SIG-M5 (cell line): ENCODE data around the gene CABP1.
A peak's percentile ranks its signal among the peaks of the same experiment; 100 is the strongest.

Experiments used
- DNase-seq: peaks from one replicate; lab custom pipeline; 2025; lab: John Stamatoyannopoulos, UW

The CABP1 gene

DNA sequence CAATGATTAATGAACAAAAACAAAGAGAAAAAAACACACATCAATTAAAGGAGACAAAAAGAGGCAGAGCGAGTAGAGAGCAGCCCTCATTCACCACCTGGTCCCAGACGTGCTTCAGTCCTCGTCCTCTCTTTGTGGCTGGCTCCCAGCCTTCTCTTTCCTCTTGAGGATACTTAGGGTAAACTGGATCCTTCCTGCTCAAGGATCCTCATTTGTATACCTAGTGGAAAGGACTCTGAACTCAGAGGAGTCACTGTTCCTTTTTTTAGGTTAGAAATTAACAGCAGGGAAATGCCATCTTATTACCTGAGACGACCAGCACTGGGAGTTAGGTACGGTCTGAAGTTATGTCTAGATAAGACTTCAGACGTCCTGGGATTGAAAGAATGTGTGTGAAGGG, 56.2 kb downstream of the CABP1 start:
- no peak for DNase-seq

DNA sequence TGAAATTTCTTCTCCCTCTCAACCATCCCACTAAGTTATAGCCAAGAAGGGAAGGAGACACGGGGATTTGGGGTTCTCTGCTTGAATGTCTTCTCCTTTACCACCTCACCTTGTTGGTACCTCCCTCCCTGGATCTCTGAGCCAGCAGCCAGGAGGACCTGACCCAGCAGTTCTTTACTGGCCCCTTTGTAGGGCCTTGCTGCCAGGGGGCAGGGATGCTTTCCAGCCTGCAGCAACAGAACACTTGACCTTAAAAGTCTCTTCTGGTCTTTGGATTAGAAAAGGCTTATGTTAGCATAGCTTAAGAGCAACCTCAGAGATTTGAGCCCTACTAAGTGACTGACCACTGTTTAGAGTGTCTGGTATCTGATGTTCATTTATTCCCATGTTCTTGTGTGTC, 56.9 kb downstream of the CABP1 start:
- no peak for DNase-seq

DNA sequence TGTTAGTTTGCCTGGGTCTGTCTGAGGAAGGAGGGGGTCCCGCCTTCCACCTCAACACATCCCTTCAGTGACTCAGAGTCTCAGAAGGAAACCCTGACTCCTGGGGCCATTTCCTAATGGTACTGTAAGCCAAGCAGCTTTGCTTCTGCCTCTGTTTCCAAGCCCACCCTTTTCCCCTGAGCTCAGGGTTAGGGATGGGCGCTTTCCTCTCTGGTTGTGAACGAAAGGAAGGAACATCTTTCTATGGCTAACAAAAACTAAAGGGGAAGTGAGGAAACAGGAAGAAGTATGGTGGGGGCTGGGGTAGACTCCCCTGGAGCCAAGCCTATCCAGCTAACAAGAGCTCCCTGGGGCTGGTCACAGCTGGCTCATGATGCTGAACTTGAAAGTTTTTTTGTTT, 58.2 kb downstream of the CABP1 start:
- no peak for DNase-seq

DNA sequence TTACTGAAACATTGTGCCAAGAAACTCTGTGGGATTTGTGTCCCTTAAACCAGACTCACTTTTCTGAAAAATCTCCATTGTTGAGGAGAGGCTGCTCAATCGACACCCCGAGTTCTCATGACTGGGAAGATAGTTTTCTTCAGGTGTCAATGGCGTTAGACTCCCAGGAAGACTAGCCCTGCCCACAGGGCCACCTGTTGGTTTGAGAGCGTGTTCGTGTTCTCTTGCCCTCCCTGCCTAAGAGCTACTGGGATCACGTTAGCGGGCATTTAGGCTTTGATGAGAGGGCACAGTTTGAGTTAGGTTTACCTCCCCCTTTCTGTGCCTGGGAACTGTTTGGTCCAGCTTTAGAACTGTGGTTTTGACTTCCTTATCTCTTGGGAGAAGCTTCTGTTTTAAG, 59.1 kb downstream of the CABP1 start:
- DNase-seq = no peak

DNA sequence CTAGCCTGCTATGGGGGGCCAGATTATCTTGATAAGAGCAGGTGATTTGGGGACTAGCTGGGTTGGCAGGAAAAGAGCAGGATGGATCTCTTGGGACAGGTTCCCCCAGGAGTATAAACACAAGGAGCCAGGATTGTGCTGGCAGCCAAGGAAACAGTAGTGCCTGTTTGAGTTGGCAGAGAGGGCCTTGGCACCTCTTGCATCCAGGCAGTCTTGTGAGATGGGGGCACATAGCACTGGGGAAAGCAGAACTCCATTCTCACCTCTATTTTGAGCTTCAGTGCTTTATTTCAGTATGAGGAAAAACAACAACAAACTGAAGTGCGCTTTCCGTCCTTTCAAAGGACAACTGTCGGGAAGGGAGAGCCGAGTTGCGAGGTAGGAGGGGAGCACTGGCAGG, 60.5 kb downstream of the CABP1 start:
- no peak for DNase-seq

DNA sequence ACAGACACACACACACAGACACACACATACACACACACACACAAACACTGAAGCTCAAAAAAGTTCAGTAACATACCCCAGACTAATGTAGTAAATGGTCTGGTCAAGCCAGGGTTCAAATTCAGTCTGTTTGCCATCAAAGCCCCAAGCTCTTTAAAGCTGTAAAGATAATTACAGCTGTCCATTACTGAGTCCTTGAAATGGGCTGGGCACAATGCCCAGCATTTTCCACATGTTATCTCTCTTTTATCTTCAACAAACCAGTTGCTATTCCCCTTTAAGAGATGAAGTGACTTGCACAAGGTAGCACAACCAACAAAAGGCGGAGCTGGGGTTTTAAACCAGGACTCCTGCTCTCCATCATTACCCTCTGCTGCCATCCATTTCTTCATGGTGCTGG, 62.2 kb downstream of the CABP1 start:
- no peak for DNase-seq

DNA sequence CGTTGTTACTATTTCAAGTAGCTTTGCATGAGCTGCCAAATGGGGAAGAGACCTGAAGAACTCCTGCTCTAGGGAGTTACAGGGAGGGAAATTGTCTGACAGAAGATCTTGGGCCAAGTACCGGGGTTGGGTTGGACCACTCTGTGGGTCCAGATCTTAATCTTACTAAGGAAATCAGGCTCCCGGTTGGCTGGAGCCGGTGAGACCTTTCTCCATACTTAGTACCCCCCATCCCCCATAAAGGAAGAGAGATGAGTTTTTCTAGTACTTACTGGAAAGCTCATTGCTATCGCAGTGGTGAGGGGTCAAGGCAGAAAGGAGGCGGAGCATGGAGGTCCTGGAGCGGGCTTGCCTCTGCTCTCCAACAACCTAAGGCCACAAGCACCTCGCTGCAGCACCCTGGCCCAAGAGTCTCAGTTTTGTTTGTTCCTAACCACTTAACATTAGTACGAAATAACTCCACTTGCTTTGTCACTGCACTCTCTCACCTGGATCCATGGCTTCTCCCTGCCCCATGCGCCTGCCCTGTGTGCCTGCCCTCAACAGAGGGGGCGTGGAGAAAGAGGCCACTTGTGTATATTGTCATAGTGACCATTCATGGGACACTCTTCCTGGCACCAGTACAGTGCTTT, 63.0 kb downstream of the CABP1 start:
- DNase-seq = no peak

DNA sequence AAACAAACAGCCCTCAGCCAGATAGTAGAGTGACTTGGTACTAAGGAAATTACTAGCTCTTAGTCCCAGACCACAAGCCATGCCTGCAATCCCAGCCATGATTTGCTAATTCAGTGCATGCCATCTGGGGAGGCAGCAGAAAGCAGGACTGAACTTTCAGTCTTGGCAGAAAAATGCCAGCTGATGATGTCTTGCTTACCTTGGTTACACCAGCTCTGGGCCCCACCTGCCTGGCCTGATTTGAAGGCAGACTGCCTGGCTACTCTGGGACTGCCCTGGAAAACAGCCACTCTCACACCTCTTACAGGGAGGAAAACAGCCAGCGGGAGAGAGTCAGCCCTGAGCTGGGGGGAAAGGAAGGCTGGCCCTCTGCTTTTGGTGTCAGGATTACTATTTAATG, 65.2 kb downstream of the CABP1 start:
- no peak for DNase-seq

DNA sequence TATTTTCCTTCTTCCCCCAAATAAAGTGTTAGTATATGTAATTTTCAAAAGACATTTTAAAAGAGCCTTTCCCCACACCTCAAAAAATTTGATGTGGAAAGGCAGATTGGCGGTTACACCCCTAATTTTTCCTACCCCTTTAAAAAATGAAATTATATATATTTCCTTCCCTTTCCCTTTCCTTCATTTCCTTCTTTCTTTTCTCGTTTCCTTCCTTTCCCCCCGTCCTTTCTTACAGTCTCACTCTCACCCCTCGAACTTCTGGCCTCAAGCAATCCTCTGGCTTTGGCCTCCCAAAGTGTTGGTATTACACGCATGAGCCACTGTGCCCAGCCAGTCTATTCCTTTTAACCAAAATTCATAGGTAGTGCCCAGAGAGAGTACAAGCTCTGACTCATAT, 65.6 kb downstream of the CABP1 start:
- DNase-seq = no peak

DNA sequence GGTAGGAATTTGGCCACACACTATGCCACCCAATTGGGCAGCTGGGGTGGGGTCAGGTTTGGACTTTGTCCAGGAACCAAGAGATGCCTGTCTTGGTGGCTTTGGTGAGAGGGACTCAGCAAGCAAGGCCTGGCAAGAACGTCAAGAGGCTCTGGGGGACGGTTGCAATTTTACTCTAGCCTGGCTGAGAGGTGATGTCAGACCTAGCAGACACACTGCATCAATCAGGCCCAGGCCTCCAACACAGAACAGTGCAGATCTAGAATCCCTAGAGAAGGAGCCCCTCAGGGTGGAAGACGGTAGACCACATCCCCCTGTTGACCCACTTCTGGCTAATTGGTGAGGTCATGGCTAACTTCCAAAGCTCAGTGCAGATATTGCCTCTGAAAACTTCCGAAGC, 68.2 kb downstream of the CABP1 start:
- DNase-seq = no peak

DNA sequence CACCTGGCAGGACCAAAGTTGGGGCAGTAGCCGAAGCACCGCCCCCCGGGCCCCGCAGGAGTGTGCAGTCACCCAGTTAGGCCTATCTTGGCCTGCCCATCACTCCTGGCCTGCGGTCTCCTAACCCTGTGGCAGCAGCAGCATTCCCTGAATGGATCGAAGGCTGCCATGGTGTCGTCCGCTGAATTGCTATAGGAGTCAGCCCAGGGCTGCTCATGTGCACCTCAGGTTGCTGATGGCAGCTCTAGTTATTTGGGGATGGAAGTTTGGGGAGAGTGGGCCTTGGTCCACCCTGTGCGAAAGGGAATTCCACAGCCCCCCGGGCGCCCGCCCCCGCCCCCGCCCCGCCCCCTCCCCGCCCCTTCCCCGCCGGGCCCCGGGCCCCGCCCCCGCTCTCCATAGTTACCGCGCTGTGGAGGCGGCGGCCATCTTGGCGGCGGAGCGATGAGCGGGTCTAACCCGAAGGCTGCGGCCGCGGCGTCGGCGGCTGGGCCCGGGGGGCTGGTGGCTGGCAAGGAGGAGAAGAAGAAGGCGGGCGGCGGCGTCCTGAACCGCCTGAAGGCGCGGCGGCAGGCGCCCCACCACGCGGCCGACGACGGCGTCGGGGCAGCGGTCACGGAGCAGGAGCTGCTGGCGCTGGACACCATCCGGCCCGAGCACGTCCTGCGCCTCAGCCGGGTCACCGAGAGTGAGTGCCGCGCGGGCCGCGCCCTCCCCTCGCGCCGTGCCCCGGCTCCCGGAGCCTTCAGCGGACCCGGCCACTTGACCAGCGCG, 69.8 kb downstream of the CABP1 start, which contains the start of gene UNC119B:
TSS of gene UNC119B (plus strand) at position 428 of the 774 bp plus-strand sequence. CDS start at position 445, 17 bp downstream.
- DNase-seq = no peak

DNA sequence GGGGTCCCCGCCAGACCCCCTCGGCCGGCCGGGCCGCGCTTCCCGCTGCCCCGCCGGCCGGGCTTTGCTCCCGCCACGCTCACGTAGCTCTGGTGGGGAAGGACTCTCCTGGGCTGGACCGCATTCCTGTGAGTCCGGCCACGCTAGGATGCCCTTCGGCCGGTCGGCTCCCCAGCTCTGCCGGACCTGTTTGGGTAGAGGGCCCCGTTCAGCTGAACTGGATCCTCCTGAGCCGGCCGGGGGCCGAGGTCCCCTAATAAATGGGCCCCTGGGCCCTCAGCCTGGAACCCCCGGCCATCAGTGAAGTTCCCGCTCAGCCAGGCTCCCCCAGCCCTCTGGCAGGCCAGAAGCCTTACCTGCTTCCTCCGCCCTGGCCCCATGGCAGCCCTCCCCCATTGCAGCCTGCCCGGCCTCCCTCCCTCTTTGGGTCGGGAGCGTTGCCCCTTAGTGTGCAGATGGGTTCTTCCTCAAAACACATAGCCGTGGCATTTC, 70.4 kb downstream of the CABP1 start:
- no peak for DNase-seq

DNA sequence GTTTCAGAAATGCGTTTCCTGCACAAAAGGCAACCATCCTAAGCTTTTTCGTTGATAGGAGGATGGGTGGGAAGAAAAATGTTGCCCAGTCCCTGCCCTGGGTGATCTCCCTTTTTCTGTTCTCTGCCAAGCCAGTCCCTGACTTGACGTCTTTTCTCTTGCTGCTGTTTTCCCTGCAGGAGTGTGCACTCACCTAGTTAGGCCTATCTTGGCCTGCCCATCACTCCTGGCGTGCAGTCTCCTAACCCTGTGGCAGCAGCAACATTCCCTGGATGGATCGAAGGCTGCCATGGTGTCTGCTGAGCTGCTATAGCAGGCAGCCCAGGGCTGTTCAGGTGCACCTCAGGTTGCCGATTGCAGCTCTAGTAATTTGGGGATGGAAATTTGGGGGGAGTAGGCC, 71.0 kb downstream of the CABP1 start:
- no peak for DNase-seq

DNA sequence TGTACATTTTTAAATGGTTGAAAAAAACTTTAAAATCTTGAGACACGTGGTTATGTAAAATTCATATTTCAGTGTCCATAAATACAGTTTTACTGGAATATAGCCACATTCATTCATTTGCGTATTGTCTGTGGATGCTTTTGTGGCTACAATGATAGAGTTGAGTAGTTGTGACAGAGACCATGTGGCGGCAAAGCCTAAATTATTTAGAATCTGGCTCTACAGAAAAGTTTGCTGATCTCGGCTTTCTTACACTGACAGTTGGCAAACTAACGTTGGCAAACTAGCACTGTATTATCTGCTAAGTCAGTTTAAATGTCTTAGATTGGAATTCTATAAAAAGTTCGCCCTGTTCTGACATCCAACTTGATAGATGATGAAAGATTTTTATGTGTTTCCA, 72.2 kb downstream of the CABP1 start:
- no peak for DNase-seq

DNA sequence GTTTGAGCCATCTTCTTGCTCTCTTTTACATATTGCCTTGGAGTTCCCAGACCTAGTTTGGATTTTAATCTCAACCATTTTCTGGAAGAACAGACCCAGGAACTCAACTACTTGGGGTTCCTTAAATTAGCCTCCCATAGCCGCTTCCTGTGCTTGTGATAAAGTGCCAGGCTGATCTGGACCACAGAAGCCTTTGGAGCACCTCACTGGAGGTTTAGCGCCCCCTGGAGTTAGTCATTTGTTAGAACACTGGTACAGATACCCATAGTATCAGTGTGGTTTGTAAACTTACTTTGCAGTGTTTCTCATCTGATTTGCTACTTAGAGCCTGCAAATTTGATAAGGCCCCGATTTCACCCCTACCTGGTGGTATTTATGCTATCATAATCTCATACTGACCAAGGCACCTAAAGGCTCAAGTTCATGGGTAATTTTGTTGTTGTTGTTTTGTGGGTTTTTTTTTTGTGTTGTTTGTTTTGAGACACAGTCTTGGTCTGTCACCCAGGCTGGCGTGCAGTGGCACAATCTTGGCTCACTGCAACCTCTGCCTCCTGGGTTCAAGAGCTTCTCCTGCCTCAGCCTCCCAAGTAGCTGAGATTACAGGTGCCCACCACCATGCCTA, 73.5 kb downstream of the CABP1 start:
- DNase-seq = peak; percentile 14
